Breast epithelium (tissue), 4 donors: ENCODE data around the gene RPL37. TPM values are rescaled to one million over a fixed set of nuclear protein-coding genes. Genes with fewer than 3 reads are reported as not detected.
A peak's percentile ranks its signal among the peaks of the same experiment; 100 is the strongest.

ENCODE experiments used
- DNase-seq, 2 donors: peaks; one replicate each; pipeline ENCODE4 v3.0.0-alpha.2; 2019; ENCODE audit warnings: low spot score in 2 of 2
- H3K27ac ChIP-seq, 2 donors: fragments of 200-600 bp; sonication (generic) in 1 of 2; one replicate each; pipeline ENCODE4 v1.5.1; 2016 to 2019; ENCODE audit warnings: mild to moderate bottlenecking in 1 of 2
- H3K27me3 ChIP-seq, 2 donors: fragments of 200-600 bp; sonication (generic) in 1 of 2; one replicate each; pipeline versions ENCODE4 v1.5.1 to v1.6.0; 2017 to 2019; ENCODE audit warnings: control low read depth in 1 of 2, mild to moderate bottlenecking in 1 of 2
- H3K36me3 ChIP-seq: fragments of 200-600 bp; one replicate; pipeline ENCODE4 v1.5.1; 2019
- H3K4me1 ChIP-seq, 2 donors: fragments of 200-600 bp; sonication (generic); one replicate each; pipeline ENCODE4 v1.5.1; 2016 to 2019; ENCODE audit warnings: control low read depth in 1 of 2
- H3K4me3 ChIP-seq, 3 donors: fragments of 200-600 bp; sonication (generic); 1 replicate in 2 of 3; 2 replicates in 1 of 3; pipeline ENCODE4 v1.5.1; 2016 to 2019; ENCODE audit warnings: mild to moderate bottlenecking in 3 of 3, moderate library complexity in 2 of 3
- H3K9me3 ChIP-seq, 2 donors: fragments of 200-600 bp; sonication (generic) in 1 of 2; one replicate each; pipeline ENCODE4 v1.5.1; 2016 to 2019; ENCODE audit warnings: control low read depth in 1 of 2
- POLR2A ChIP-seq: fragments of 450-650 bp; IDR thresholded peaks from one replicate; pipeline ENCODE4 v1.6.1; 2016; ENCODE audit warnings: antibody characterized with exemption, mild to moderate bottlenecking, moderate library complexity
- POLR2AphosphoS5 ChIP-seq, 3 donors: sonication (generic); formaldehyde crosslinking; IDR thresholded peaks; one replicate each; pipeline ENCODE4 v1.6.1; 2017; ENCODE audit warnings: antibody characterized with exemption in 3 of 3
- intact Hi-C: fragments of 100-400 bp; cut with DNase I; formaldehyde crosslinking; loops from one replicate; pipeline ENCODE4 v1.15.1; 2023; ENCODE audit warnings: low total_unique reads
- total RNA-seq, 3 donors: library from RNA; depleted of rRNA; stranded (reverse); fragments of >200 nt; gene quantifications; one replicate each; pipeline ENCODE4 v1.1.0, GENCODE V29; 2016
- TF ChIP-seq, protein P1 (sequence below), 3 donors: fragments of 450-650 bp; IDR thresholded peaks; one replicate each; pipeline ENCODE4 v1.5.1; 2016 to 2017; ENCODE audit warnings: antibody characterized with exemption in 3 of 3, mild to moderate bottlenecking in 3 of 3, moderate library complexity in 3 of 3

The RPL37 gene
- total RNA-seq, 3 donors from 2014 or later, result 165 to 341 (median 206) TPM

DNA sequence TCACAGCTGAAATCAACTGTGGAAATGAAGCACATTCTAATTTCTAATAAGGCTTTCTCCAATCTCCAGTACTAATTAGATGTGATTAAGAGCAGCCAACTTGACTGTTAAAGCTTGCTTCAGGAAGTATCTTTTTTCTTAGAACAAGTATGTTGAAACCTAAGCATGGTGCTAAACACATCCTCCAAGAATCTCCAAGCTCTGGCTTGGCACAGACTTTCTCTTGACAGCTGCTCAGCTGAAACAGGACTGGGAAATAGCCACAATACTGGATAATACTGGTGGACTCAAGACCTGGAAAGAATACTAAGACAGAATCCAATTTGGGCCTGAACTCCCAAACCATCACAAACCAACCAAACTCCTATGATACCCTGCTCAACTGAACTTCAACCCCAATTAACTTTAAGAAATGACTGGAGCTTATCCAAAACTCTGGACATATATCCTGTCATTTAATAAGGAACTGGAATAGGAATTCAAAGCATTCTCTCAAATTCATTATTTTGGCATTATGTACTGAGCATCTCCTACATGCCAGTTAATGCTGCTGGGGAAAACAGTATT lies 53.1 kb downstream of the RPL37 start:
- no peak for DNase-seq
- intact Hi-C loops, result no loop called here
- Histone ChIP-seq H3K27me3 (no peaks in the 10 kb centered on the region), H3K36me3 (no peaks in the 10 kb centered on the region), H3K4me3 (no peak overlapping the region), H3K27ac (no peak overlapping the region), H3K4me1 (peaks cover 0 to 4% of the 10 kb centered on the region in 2 donors), H3K9me3 (no peaks in the 10 kb centered on the region)
- TF ChIP-seq, protein P1, sequence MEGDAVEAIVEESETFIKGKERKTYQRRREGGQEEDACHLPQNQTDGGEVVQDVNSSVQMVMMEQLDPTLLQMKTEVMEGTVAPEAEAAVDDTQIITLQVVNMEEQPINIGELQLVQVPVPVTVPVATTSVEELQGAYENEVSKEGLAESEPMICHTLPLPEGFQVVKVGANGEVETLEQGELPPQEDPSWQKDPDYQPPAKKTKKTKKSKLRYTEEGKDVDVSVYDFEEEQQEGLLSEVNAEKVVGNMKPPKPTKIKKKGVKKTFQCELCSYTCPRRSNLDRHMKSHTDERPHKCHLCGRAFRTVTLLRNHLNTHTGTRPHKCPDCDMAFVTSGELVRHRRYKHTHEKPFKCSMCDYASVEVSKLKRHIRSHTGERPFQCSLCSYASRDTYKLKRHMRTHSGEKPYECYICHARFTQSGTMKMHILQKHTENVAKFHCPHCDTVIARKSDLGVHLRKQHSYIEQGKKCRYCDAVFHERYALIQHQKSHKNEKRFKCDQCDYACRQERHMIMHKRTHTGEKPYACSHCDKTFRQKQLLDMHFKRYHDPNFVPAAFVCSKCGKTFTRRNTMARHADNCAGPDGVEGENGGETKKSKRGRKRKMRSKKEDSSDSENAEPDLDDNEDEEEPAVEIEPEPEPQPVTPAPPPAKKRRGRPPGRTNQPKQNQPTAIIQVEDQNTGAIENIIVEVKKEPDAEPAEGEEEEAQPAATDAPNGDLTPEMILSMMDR (IDR thresholded peaks at IDR 0.05), result no peak
- TF ChIP-seq POLR2A (no peak), POLR2AphosphoS5 (IDR thresholded peaks at IDR 0.05) (no peak)

DNA sequence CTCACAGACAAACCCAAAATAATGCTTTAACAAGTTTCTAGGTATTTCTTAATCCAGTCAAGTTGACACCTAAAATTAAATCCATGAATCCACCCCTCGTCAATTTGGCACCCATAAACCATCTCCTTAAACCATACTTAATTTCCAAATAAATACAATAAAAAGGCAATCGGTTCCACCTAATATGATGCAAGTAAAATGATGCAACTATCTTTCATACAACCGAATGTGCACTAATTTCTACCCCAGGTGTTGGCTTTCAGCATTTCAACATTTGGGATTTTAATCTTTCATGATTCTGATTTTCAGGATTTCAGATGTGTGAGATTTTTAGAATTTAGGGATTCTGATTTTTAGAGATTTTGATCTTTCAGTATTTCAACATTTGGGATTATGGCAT lies 54.2 kb downstream of the RPL37 start:
- DNase-seq, result no peak
- Histone ChIP-seq H3K27ac (no peak overlapping the region), H3K36me3 (no peaks in the 10 kb centered on the region), H3K4me3 (no peak overlapping the region), H3K9me3 (no peaks in the 10 kb centered on the region), H3K4me1 (peaks cover 0 to 11% of the 10 kb centered on the region in 2 donors), H3K27me3 (no peaks in the 10 kb centered on the region)
- TF ChIP-seq POLR2A, result no peak
- TF ChIP-seq, protein P1 (IDR thresholded peaks at IDR 0.05), result no peak
- no peak for TF ChIP-seq POLR2AphosphoS5 (IDR thresholded peaks at IDR 0.05)
- intact Hi-C loops, result no loop called here

DNA sequence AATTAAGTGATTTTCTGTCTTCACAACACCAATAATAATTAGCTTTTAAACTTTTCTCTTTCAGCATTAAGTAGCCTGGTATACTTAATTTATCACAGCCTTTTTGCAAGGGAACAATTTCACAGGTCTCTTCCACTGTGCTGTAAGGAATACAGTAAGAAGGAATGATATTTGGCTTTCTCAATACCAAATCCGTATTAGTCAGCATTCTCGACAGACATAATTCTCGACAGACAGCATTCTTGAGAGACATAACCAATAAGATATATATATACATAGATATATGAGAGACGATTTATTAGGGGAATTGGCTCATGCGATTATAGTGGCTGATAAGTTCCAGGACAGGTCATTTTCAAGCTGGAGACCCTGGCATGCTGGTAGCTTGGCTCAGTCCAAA lies 54.8 kb downstream of the RPL37 start:
- H3K27me3 ChIP-seq, result no peaks in the 10 kb centered on the region
- no peak for DNase-seq
- no peaks in the 10 kb centered on the region for H3K9me3 ChIP-seq
- no peak overlapping the region for H3K4me3 ChIP-seq
- H3K4me1 ChIP-seq, result peaks cover 0 to 11% of the 10 kb centered on the region in 2 donors
- intact Hi-C loops, result no loop called here
- H3K27ac ChIP-seq, result no peak overlapping the region
- TF ChIP-seq POLR2A (no peak), POLR2AphosphoS5 (IDR thresholded peaks at IDR 0.05) (no peak)
- TF ChIP-seq, protein P1 (IDR thresholded peaks at IDR 0.05), result no peak
- no peaks in the 10 kb centered on the region for H3K36me3 ChIP-seq

DNA sequence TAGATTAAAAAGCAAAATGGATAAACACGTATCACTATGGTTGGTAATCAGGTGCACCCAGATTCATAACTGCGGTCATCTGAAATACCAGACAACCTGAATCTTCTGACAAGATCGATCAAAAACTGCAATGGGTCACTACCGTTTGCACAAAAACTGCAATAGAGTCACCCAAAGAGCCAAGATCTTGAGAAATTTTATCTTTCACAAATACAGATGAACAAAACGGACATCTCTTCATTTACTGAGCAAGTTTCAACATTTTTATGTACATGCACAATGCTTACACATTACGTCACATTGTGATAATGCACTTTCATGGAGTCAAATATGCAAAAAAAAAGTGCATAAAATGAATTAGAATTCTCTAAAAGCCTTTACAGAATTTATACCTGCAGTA lies 55.5 kb downstream of the RPL37 start:
- no peak for DNase-seq
- Histone ChIP-seq H3K27me3 (no peaks in the 10 kb centered on the region), H3K27ac (no peak overlapping the region), H3K4me1 (peaks cover 0 to 11% of the 10 kb centered on the region in 2 donors), H3K36me3 (no peaks in the 10 kb centered on the region), H3K4me3 (no peak overlapping the region), H3K9me3 (no peaks in the 10 kb centered on the region)
- no peak for TF ChIP-seq POLR2AphosphoS5 (IDR thresholded peaks at IDR 0.05)
- no peak for TF ChIP-seq POLR2A
- TF ChIP-seq, protein P1 (IDR thresholded peaks at IDR 0.05), result no peak
- intact Hi-C loops, result no loop called here

DNA sequence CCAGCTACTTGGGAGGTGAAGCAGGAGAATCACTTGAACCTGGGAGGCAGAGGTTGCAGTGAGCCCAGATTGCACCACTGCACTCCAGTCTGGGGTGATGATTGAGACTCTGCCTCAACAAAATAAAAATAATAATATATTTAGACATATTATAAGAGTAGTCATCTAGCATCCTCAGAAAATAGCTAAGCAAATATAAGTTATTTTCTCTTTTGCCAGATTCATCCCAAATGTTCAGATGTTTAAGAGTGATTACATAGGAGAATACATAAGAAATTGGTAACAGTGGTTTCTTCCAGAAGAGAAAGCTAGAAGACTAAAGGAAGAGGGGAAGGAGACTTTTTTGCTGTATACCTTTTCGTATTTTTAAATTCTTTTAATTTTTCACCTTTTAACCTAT lies 56.9 kb downstream of the RPL37 start:
- Histone ChIP-seq H3K27me3 (no peaks in the 10 kb centered on the region), H3K27ac (no peak overlapping the region), H3K36me3 (no peaks in the 10 kb centered on the region), H3K4me1 (peaks cover 0 to 11% of the 10 kb centered on the region in 2 donors), H3K4me3 (no peak overlapping the region), H3K9me3 (no peaks in the 10 kb centered on the region)
- intact Hi-C loops, result no loop called here
- DNase-seq, result no peak
- TF ChIP-seq POLR2AphosphoS5 (IDR thresholded peaks at IDR 0.05) (no peak), POLR2A (no peak)

DNA sequence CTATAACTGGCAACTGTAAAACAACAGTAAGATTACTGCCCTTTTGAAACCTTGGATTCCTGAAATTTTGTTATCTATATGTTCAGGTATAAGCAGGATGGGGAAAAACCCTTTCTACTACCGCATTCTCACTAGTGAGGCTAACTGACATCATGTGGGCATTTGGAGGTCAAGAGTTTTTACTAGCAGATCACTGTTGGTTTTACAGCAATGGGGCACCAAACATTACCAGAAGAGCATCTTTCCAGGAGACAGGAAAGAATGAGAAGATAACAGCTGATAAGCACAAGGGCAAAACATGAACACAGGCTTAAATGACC lies 58.4 kb downstream of the RPL37 start:
- Histone ChIP-seq H3K9me3 (no peaks in the 10 kb centered on the region), H3K27me3 (no peaks in the 10 kb centered on the region), H3K27ac (peak overlapping the region; percentile 13 to 72), H3K4me3 (no peak overlapping the region), H3K36me3 (no peaks in the 10 kb centered on the region), H3K4me1 (peaks cover 0 to 7% of the 10 kb centered on the region in 2 donors)
- TF ChIP-seq, protein P1 (IDR thresholded peaks at IDR 0.05), result no peak
- TF ChIP-seq POLR2A (no peak), POLR2AphosphoS5 (IDR thresholded peaks at IDR 0.05) (no peak)
- intact Hi-C loops, result no loop called here
- no peak for DNase-seq
